ELF-1 (cell line): ENCODE measurements around the gene CDC14B.
"Not testable (repeated sequence)": the region's sequence is repeated elsewhere in the genome, so short reads cannot be mapped to it uniquely, and the experiment has no call there.

Experiments used
- DNase-seq: peaks from one replicate; pipeline ENCODE4 v3.0.0-alpha.2; 2016; ENCODE audit warnings: low read depth, low spot score

The CDC14B gene

DNA sequence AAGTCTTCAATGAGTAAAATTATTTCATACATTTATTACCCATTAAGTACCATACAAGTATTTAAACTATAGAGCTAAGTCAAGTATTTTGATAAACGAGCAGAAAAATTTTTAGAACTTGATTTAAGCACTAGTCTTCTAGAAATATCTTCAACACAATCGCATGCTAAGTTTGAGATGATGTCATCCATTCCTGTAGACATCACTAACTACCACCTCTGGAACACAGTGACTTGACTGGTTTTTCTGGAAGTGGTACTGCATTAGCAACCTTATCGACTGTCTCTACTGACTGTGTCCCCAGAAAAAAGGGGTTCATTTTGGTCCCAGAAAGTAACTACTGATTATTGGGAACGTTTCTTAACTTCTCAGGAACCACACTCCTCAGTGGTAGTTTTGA, 69.0 kb downstream of the CDC14B start:
- no peak for DNase-seq

DNA sequence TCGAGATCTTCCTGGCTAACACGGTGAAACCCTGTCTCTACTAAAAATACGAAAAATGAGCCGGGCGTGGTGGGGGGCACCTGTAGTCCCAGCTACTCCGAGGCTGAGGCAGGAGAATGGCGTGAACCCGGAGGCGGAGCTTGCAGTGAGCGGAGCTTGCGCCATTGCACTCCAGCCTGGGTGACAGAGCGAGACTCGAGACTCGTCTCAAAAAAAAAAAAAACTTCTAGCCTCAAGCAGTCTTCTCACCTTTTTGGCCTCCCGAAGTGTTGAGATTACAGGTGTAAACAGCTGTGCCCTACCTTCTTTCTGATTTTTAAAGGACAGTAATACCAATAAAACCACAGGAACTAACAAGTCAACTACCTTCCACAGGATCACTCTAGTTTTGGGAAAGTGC, 76.5 kb downstream of the CDC14B start:
- peak; percentile 65 for DNase-seq

DNA sequence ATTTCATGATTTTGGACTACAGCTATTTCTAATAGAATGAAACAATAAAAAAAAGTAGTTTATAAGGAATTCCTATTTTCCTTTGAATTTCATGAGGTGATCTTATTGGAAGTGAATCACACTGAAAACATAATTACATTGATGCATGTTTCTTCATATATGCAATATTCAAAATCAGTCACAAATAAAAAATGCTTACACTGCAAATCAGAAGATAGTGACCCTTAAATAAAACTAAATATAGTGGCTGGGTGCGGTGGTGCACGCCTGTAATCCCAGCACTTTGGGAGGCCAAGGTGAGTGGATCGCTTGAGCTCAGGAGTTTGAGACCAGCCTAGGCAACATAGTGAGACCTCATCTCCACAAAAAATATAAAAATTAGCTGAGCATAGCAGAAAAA, 79.5 kb downstream of the CDC14B start:
- no peak for DNase-seq

DNA sequence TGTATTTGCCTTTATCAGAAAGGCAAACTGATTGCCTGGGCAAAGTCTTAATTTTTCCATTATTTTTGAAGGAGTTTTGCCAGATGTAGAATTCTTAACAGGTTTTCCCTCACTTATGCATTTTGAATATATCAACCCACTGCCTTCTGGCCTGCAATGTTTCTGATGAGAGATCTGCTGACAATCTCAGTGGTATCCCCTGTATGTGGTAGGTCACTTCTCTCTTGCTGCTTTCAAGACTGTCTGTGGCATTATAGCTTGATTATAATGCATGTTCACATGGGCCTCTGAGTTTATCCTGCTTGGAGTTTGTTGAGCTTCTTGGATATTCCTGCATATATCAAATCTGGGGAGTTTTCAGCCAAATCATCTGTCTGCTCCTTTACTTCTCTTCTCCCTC, 87.5 kb downstream of the CDC14B start:
- no peak for DNase-seq

GRCh38 chr9:96524764-96525163, 94.9 kb downstream of the CDC14B start:
- DNase-seq = no peak

GRCh38 chr9:96524045-96524444, 95.6 kb downstream of the CDC14B start:
- DNase-seq = no peak

GRCh38 chr9:96523374-96523773, 96.3 kb downstream of the CDC14B start:
- no peak for DNase-seq

- no peak for DNase-seq
Measured at GRCh38 chr9:96522366-96522765, 97.3 kb downstream of the CDC14B start.

GRCh38 chr9:96519787-96520186, 99.9 kb downstream of the CDC14B start:
- DNase-seq = no peak

- DNase-seq = no peak
Measured at GRCh38 chr9:96519095-96519494, 100.5 kb downstream of the CDC14B start.

DNA sequence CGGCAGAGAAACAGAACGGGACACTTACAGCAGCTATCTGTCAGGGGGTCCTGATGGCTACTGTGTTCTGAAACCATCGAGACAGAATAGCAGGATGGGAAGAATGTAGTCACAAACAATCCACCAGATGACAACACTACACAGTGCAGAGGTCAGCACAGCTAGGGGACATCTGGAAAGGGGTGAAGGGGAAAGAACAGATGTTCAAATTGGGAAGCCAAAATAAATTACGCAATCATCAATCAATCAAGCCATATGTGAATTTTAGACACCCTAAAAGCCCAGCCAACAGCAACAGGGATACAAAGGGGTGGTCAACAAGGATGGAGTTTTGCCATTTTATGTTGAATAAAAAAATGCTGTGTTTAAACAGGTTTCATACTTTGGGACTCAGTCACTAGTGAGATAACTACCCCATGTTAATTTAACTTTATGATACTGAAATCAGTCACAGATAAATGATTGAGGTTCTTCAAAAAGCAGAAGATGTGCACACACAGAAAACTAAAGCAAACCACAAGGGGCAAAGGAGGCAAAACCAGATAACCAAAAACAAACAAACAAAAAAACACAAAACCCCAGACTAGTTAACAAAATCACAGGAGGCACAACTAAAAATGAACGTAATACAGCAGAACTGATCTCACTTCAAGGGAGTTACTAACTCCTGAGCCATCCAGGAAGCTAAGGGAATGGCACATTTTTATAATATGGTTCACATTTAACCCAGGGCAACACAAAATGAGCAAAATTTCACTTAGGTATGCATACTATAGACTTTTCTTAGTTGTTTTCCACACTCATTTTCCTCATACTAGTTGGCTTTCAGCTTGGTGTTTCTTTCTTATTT, 103.8 kb downstream of the CDC14B start:
- no peak for DNase-seq

DNA sequence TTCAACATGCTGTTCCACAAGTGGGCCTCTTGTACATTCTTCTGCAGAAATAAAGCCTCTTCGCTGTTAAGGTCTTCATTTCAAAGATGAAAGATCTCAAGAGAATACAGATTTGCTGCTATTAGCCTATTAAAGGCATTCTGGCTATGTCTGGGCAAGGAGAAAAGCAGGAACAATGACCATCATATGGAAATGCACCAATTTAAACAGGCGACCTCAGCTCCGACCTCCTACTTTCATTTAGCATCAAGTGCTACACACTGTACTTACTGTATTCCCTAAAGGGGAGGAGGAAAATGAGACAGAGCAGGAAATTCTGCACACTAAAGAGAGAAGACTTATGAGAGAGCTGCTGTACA, 104.9 kb downstream of the CDC14B start:
- no peak for DNase-seq

- no peak for DNase-seq
Measured at GRCh38 chr9:96514108-96514799, 105.4 kb downstream of the CDC14B start.

GRCh38 chr9:96513622-96514021, 106.0 kb downstream of the CDC14B start:
- DNase-seq = no peak

GRCh38 chr9:96512240-96512639, 107.4 kb downstream of the CDC14B start:
- DNase-seq = no peak

GRCh38 chr9:96510258-96510657, 109.4 kb downstream of the CDC14B start:
- no peak for DNase-seq

DNA sequence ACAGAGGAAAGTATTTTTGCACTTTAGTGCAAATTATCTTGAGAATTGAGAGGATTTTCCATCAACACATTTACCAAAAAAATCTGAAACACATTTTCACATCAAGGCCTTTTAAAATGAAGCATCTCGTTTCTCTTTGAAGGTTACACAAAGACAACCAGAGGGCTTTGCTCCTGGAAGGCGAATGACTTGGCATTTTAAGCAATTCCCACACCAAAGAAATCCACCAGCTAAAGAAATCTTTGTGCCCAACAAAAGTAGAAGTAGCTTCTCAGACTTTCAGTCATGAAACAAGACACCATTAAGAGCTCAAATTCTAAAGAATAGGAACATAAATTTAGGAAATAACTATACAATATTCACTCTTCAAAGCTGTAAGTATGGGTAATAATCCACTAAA, 109.8 kb downstream of the CDC14B start:
- no peak for DNase-seq

DNA sequence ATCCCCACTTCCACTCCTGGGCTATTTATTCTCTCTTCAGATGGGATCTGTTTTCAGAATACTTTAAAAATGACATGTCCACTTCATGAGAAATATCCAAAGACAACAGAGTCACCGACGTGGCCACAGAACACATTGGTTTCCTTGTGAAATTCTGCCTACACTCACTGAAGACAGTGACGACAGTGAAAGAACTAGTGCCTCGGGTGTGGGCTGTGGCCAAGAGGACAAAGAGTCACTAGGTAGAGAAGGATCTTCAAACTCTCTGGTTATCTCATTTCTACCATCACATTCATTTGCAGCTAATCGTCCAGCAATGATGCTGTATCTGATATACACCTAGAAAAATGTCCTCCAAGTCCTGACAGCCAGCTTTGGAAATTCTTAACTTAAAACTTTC, 110.6 kb downstream of the CDC14B start:
- no peak for DNase-seq

DNA sequence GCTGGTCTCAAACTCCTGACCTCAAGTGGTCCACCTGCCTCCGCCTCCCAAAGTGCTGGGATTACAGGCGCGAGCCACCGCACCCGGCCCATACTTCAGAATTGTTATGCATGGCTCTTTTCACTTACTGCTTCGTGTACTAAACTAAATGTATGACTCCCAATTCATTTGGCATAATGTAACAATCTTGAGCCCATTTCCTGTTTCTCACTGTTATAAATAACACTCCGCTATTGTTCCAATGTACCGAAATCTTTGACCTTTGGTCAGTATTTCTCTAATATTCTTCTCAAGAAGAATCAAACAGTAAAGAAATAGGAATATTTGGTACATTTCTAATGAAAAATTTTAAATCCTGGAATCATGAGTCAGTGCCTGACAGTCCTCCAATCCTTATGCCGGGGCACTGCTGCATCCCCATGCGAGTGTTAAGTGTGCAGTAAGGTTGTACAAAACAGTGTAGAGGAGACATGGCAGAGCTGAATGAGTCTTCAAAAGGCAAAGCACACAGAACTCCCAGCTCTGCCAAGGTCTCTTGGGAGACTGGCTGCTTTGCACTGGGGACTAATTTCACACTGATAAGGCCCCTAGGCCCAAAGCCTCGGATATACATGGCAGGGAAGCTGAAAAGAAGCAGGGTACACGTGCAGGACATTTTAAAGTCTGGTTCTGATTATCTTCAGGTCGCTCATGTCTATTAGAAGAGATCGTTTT, 111.3 kb downstream of the CDC14B start:
- no peak for DNase-seq

DNA sequence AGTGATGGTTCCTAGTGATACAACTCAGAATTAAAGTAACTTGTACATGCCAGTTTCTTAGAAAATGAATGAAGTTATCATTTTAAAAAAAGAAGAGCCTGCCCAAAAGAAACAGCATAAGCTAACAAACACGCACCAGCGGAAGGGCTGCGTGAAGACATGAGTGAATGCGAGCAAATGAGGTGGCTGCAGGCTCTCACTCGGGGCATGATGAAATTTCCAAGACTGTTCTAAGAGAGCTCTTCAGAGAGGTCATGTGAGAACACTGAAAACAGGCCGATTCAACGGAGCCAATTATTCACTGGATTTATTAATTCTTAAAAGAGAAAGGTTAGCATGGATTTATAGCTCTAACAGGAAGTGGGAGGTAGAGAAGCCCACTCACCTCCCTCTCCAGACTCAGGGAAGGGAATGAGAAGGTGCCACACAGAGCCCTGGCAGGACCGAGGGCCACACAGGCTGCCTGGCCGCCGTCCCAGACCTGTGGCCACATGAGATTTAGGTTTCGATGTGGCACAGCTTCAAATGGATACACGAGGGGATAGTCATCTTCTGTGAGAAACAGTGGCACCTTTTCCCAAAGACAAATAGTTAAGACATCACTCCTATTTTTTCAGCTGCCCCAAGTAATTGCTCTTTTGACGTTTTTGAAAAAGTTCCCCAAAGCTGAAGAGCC, 114.2 kb downstream of the CDC14B start:
- DNase-seq = no peak

DNA sequence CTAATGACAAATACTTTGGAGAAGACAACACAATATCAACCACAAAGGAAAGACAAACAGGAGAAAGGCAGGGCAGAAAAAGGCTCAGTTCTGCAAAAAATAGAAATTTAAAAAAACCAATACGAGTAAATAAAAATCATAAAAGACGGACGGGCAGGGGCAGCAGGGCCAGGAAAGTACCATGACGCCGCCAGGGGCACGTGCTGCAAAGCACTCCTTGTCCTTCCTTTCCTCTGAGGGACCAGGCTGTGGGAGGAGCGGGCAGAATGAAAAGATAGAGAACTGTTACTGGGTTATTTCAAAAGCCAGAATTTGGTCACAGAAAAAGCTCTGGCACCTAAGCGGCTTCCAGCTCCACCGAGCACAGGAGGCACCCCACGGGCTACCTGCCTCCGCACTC, 115.7 kb downstream of the CDC14B start:
- DNase-seq = no peak

- not testable (repeated sequence) for DNase-seq
Measured at GRCh38 chr9:96503374-96503748, 116.3 kb downstream of the CDC14B start.
